ENCODE measurements around the gene TAS2R60. TPM values are rescaled to one million over a fixed set of nuclear protein-coding genes. Genes with fewer than 3 reads are reported as not detected.
"Not testable (repeated sequence)": the region's sequence is repeated elsewhere in the genome, so short reads cannot be mapped to it uniquely, and the experiment has no call there.

TAS2R60 gene
- polyA plus RNA-seq, 1 donor from 2014 or later, result not detected

- no peaks in the 10 kb centered on the region for H3F3A ChIP-seq (ENCODE audit: insufficient read depth, low read length, poor library complexity, severe bottlenecking)
- H3K27me3 ChIP-seq (ENCODE audit: insufficient read depth, low read depth, low read length), result no peaks in the 10 kb centered on the region
- no peak overlapping the region for H3K27ac ChIP-seq (ENCODE audit: low read length)
- TF ChIP-seq CTCF (IDR thresholded peaks at IDR 0.05; ENCODE audit: poor library complexity, severe bottlenecking), result no peak
- TF ChIP-seq EZH2 (IDR thresholded peaks at IDR 0.05; ENCODE audit: borderline replicate concordance, insufficient read depth, low read length, poor library complexity, severe bottlenecking), result no peak
- TF ChIP-seq EP300 (conservative IDR thresholded peaks at IDR 0.05; ENCODE audit: poor library complexity, severe bottlenecking), result no peak
- no peak for TF ChIP-seq MXI1 (conservative IDR thresholded peaks at IDR 0.05; ENCODE audit: poor library complexity, severe bottlenecking)
- no peak for TF ChIP-seq RAD21 (conservative IDR thresholded peaks at IDR 0.05)
- TF ChIP-seq POLR2AphosphoS5 (IDR thresholded peaks at IDR 0.05), result no peak
- TF ChIP-seq SMC3 (conservative IDR thresholded peaks at IDR 0.05; ENCODE audit: poor library complexity), result no peak
- no peak for TF ChIP-seq TAF1 (IDR thresholded peaks at IDR 0.05; ENCODE audit: low read depth)
- no peaks in the 10 kb centered on the region for H3K9me3 ChIP-seq (ENCODE audit: low read length)
- H3K36me3 ChIP-seq (ENCODE audit: insufficient read depth, low read length), result no peaks in the 10 kb centered on the region
- H3K4me2 ChIP-seq (ENCODE audit: low read length), result no peak overlapping the region
- H2AFZ ChIP-seq (ENCODE audit: low read depth, low read length), result no peak overlapping the region
- H3K9ac ChIP-seq (ENCODE audit: low read length), result no peak overlapping the region
- H3K79me2 ChIP-seq (replicated peaks; ENCODE audit: insufficient read depth, low read length), result no peaks in the 10 kb centered on the region
- H3K9me2 ChIP-seq (ENCODE audit: insufficient read depth, low read length), result no peaks in the 10 kb centered on the region
- H4K20me1 ChIP-seq (ENCODE audit: insufficient read depth), result no peaks in the 10 kb centered on the region
- no peak overlapping the region for H3K4me3 ChIP-seq (ENCODE audit: low read length)
These were observed 41.8 kb downstream of the TAS2R60 start for GRCh38 chr7:143485094-143485493.

- H3K27me3 ChIP-seq (ENCODE audit: insufficient read depth, low read depth, low read length), result no peaks in the 10 kb centered on the region
- H3F3A ChIP-seq (ENCODE audit: insufficient read depth, low read length, poor library complexity, severe bottlenecking), result no peaks in the 10 kb centered on the region
- no peaks in the 10 kb centered on the region for H3K36me3 ChIP-seq (ENCODE audit: insufficient read depth, low read length)
- H3K9me3 ChIP-seq (ENCODE audit: low read length), result no peaks in the 10 kb centered on the region
- no peak overlapping the region for H2AFZ ChIP-seq (ENCODE audit: low read depth, low read length)
- H3K9me2 ChIP-seq (ENCODE audit: insufficient read depth, low read length), result no peaks in the 10 kb centered on the region
- H3K4me3 ChIP-seq (ENCODE audit: low read length), result no peak overlapping the region
- H3K79me2 ChIP-seq (replicated peaks; ENCODE audit: insufficient read depth, low read length), result no peaks in the 10 kb centered on the region
- H3K27ac ChIP-seq (ENCODE audit: low read length), result no peak overlapping the region
- H3K4me2 ChIP-seq (ENCODE audit: low read length), result no peak overlapping the region
- TF ChIP-seq REST (IDR thresholded peaks at IDR 0.05; ENCODE audit: borderline replicate concordance) (no peak), TAF1 (IDR thresholded peaks at IDR 0.05; ENCODE audit: low read depth) (no peak)
- H3K9ac ChIP-seq (ENCODE audit: low read length), result no peak overlapping the region
- no peaks in the 10 kb centered on the region for H4K20me1 ChIP-seq (ENCODE audit: insufficient read depth)
These were observed 42.2 kb downstream of the TAS2R60 start for GRCh38 chr7:143485500-143485899.

- not testable (repeated sequence) for H3K9me3 ChIP-seq (ENCODE audit: low read length); H3F3A ChIP-seq (ENCODE audit: insufficient read depth, low read length, poor library complexity, severe bottlenecking); H3K27me3 ChIP-seq (ENCODE audit: insufficient read depth, low read depth, low read length); H3K36me3 ChIP-seq (ENCODE audit: insufficient read depth, low read length); H3K4me3 ChIP-seq (ENCODE audit: low read length); H3K4me2 ChIP-seq (ENCODE audit: low read length); H2AFZ ChIP-seq (ENCODE audit: low read depth, low read length); H4K20me1 ChIP-seq (ENCODE audit: insufficient read depth); H3K27ac ChIP-seq (ENCODE audit: low read length); H3K9me2 ChIP-seq (ENCODE audit: insufficient read depth, low read length); H3K9ac ChIP-seq (ENCODE audit: low read length); H3K79me2 ChIP-seq (replicated peaks; ENCODE audit: insufficient read depth, low read length)
These were observed 43.0 kb downstream of the TAS2R60 start for GRCh38 chr7:143486266-143486665.
